Measurements from ENCODE around the gene RSBN1L. TPM values are rescaled to one million over a fixed set of nuclear protein-coding genes. Genes with fewer than 3 reads are reported as not detected.
A peak's percentile ranks its signal among the peaks of the same experiment; 100 is the strongest.

RSBN1L gene
- total RNA-seq, 1 donor, result 17.0 TPM

- H3K4me3 ChIP-seq (ENCODE audit: low read depth, low read length), result no peak overlapping the region
- DNase-seq (ENCODE audit: low read depth), result no peak
- TF ChIP-seq CTCF (IDR thresholded peaks at IDR 0.05; ENCODE audit: insufficient read depth, low read length), result no peak
These were observed 95.7 kb downstream of the RSBN1L start for GRCh38 chr7:77791956-77792355.

- DNase-seq (ENCODE audit: low read depth), result no peak
- no peak for TF ChIP-seq CTCF (IDR thresholded peaks at IDR 0.05; ENCODE audit: insufficient read depth, low read length)
- H3K4me3 ChIP-seq (ENCODE audit: low read depth, low read length), result no peak overlapping the region
These were observed 97.7 kb downstream of the RSBN1L start for GRCh38 chr7:77794000-77794399.

- H3K4me3 ChIP-seq (ENCODE audit: low read depth, low read length), result no peak overlapping the region
- no peak for DNase-seq (ENCODE audit: low read depth)
- no peak for TF ChIP-seq CTCF (IDR thresholded peaks at IDR 0.05; ENCODE audit: insufficient read depth, low read length)
These were observed 99.8 kb downstream of the RSBN1L start for GRCh38 chr7:77796109-77796508.

- peak overlapping the region; percentile 90 for H3K4me3 ChIP-seq (ENCODE audit: low read depth, low read length)
- TF ChIP-seq CTCF (IDR thresholded peaks at IDR 0.05; ENCODE audit: insufficient read depth, low read length), result no peak
- peak; percentile 25 for DNase-seq (ENCODE audit: low read depth)
These were observed 100.7 kb downstream of the RSBN1L start for GRCh38 chr7:77796960-77797359.

GRCh38 chr7:77797734-77798393 is 101.6 kb downstream of the RSBN1L start:
- no peak for DNase-seq (ENCODE audit: low read depth)
- TF ChIP-seq CTCF (IDR thresholded peaks at IDR 0.05; ENCODE audit: insufficient read depth, low read length), result no peak
- peak overlapping the region; percentile 90 for H3K4me3 ChIP-seq (ENCODE audit: low read depth, low read length)

- peak; percentile 68 for TF ChIP-seq CTCF (IDR thresholded peaks at IDR 0.05; ENCODE audit: insufficient read depth, low read length)
- peak within 1 kb of the TSS; percentile 90 for H3K4me3 ChIP-seq (ENCODE audit: low read depth, low read length)
- peak; percentile 100 for DNase-seq (ENCODE audit: low read depth)
These were observed 102.3 kb downstream of the RSBN1L start, which contains the start of the genes PHTF2 and TMEM60 for GRCh38 chr7:77798394-77799077. Gene PHTF2, plus strand, starts transcription at chr7:77798773. Gene TMEM60, minus strand, starts transcription at chr7:77798434. Its CDS starts 4,061 bp downstream, at chr7:77794373.

Data from fibroblast of the aortic adventitia (primary cell).